ENCODE data around the gene STK38L.

DNA sequence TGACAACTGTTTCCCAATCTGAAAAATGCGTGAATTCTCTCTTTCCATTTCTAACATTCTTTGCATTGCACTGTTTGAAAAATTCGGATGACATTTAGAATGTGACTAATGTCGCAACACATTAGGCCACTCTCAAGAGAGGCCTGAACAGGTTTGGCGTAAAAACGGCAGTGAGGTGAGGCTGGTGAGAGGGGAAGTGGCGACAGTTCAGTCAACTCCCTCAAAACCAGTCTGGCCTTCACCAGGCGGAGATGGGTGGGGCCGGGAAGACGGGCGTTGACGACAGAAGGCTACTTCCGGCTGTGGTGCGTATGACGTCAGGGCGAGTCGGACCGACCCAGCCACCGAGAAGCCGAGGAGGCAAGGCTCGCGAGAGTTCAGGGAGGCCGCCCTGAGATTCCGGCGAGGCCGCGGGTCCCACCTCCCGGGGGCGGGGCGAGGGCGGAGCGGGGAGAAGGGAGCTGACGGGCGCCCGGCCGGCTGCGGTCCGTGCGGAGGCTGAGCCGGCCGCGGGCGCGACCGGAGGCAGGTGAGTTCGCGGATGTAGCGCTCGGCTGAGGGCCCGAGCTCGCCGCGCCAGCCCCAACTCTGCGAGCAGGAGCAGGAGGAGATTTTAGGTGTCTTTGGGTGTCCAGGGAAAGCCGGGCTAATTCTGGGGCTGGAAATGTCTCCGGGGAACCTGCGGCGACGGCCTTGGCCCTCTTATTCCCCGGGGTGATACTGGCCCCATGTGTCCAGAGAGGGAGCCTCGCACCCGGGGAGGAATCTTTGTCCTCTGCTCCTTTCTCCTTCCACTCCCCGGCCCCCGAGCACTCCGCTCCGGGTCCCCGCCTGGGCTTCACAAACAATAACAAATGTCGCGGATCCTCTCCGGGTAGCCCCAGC lies at the start of gene STK38L:
- TF ChIP-seq CTCF (IDR thresholded peaks at IDR 0.05; ENCODE audit: control extremely low read depth in 1 of 3, insufficient read depth in 1 of 3, low read depth in 1 of 3, low read length in 3 of 3): peak in 1 of 3 experiments; percentile 11; a peak in 1 of 4 replicates
- TF ChIP-seq POLR2AphosphoS5 (IDR thresholded peaks at IDR 0.05; ENCODE audit: low read depth, low read length): peak; percentile 73; the same call in 1 of the 2 replicates
- TF ChIP-seq RAD21 (IDR thresholded peaks at IDR 0.05 in 1 of 2, conservative IDR thresholded peaks at IDR 0.05 in 1 of 2; ENCODE audit: low read depth in 2 of 2, low read length in 2 of 2): peak; percentile 13 to 23; a peak in 2 of 4 replicates

Data from H1 (cell line).